Osteocyte (in vitro differentiated cells): Measurements from ENCODE around the gene ARHGAP24. TPM values are rescaled to one million over a fixed set of nuclear protein-coding genes. Genes with fewer than 3 reads are reported as not detected.

ENCODE experiments used
- DNase-seq: peaks from one replicate; pipeline ENCODE4 v3.0.0; 2021; ENCODE audit warnings: mixed read lengths; ENCODE audit not compliant: unreplicated experiment; ENCODE audit errors: extremely low spot score
- H3K27ac Mint-ChIP-seq: one replicate; pipeline ENCODE4 v1.8.0; 2021; ENCODE audit warnings: mild to moderate bottlenecking, mixed read lengths; ENCODE audit not compliant: unreplicated experiment
- H3K27me3 Mint-ChIP-seq: one replicate; pipeline ENCODE4 v1.8.0; 2021; ENCODE audit warnings: mixed read lengths; ENCODE audit not compliant: unreplicated experiment
- H3K36me3 Mint-ChIP-seq: one replicate; pipeline ENCODE4 v1.8.0; 2021; ENCODE audit warnings: mixed read lengths; ENCODE audit not compliant: unreplicated experiment
- H3K4me1 Mint-ChIP-seq: one replicate; pipeline ENCODE4 v1.8.0; 2021; ENCODE audit warnings: mixed read lengths; ENCODE audit not compliant: unreplicated experiment
- H3K4me3 Mint-ChIP-seq: one replicate; pipeline ENCODE4 v1.8.0; 2021; ENCODE audit warnings: mild to moderate bottlenecking, moderate library complexity, mixed read lengths; ENCODE audit not compliant: unreplicated experiment
- H3K9me3 Mint-ChIP-seq: one replicate; pipeline ENCODE4 v1.8.0; 2021; ENCODE audit warnings: mixed read lengths; ENCODE audit not compliant: unreplicated experiment
- total RNA-seq: library from RNA; stranded (reverse); gene quantifications from 2 replicates; pipeline ENCODE4 v1.2.1, GENCODE V29; 2021
- TF ChIP-seq, protein P1 (sequence below): fragments of 200-600 bp; sonication (generic); IDR thresholded peaks from 2 replicates; pipeline ENCODE4 v1.5.0; 2021; ENCODE audit warnings: antibody characterized with exemption, mild to moderate bottlenecking, moderate library complexity

The ARHGAP24 gene
- total RNA-seq, 1 donor from 2014 or later = 29.3 TPM

DNA sequence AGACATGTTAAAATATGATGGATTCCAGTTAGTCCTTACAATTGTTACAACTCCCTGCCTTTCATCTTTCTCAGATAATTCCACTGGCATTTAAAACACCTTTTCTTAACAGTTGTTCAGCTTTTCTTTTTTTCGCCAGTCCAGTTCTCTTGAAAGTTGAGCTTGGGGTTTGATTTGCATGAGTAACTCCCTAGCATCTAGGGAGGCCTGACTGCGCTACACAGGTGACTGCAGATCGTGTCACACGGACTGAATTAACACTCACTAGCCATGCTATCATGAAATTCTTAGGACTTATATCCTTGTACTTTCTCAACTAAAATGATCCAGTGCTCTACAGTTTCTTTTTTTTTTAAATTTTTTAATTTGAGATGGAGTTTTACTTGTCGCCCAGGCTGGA is 69.8 kb downstream of the ARHGAP24 start:
- Mint-ChIP-seq H3K27me3 (peaks cover 3% of the 10 kb centered on the region), H3K27ac (no peak overlapping the region), H3K9me3 (peaks cover 2% of the 10 kb centered on the region)

DNA sequence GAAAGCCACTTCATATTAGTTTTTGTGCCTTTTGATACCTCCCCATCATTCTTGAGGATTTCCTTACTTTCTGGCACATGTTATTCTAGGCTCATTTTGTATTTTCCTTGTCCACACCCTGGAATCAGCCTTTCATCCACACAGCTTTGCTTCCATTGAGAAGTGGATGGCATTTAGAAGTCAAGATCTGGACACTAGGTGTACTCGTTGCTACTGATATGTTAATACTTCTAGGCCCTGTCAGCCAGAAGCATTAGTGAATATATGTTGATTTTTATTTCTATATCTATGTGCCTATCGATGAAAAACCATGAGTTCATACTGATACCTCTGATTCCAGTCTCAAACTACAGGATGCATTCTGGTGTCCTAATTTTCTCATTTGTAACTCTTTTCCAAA is 73.2 kb downstream of the ARHGAP24 start:
- Mint-ChIP-seq H3K9me3 (peaks cover 10% of the 10 kb centered on the region), H3K27ac (no peak overlapping the region), H3K27me3 (peaks cover 9% of the 10 kb centered on the region), H3K4me1 (no peaks in the 10 kb centered on the region), H3K36me3 (no peaks in the 10 kb centered on the region), H3K4me3 (no peak overlapping the region)
- TF ChIP-seq, protein P1, sequence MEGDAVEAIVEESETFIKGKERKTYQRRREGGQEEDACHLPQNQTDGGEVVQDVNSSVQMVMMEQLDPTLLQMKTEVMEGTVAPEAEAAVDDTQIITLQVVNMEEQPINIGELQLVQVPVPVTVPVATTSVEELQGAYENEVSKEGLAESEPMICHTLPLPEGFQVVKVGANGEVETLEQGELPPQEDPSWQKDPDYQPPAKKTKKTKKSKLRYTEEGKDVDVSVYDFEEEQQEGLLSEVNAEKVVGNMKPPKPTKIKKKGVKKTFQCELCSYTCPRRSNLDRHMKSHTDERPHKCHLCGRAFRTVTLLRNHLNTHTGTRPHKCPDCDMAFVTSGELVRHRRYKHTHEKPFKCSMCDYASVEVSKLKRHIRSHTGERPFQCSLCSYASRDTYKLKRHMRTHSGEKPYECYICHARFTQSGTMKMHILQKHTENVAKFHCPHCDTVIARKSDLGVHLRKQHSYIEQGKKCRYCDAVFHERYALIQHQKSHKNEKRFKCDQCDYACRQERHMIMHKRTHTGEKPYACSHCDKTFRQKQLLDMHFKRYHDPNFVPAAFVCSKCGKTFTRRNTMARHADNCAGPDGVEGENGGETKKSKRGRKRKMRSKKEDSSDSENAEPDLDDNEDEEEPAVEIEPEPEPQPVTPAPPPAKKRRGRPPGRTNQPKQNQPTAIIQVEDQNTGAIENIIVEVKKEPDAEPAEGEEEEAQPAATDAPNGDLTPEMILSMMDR = peak; percentile 13
- DNase-seq = no peak

More for the DNA sequence above, 69.8 kb downstream of the ARHGAP24 start:
- no peaks in the 10 kb centered on the region for H3K36me3 Mint-ChIP-seq
- no peak overlapping the region for H3K4me3 Mint-ChIP-seq
- TF ChIP-seq, protein P1 = no peak
- DNase-seq = no peak
- H3K4me1 Mint-ChIP-seq = no peaks in the 10 kb centered on the region

DNA sequence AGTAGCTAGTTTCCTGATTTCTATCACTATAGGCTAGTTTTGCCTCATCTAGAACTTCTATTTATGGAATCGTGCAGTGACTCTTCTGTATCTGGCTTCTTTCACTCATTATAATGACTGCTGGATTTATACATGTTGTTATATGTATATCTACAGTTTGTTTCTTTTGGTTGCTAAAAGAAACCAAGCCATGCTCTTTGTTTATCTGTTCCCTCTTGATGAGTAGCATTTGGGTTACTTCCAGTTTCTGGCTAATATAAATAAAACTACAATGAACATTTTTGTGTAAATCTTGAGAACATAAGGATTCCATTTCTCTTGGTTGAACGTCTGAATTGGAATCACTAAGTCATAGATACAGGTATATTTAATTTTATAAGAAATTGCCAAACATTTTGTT is 73.9 kb downstream of the ARHGAP24 start:
- Mint-ChIP-seq H3K27me3 (peaks cover 7% of the 10 kb centered on the region), H3K27ac (no peak overlapping the region), H3K4me1 (no peaks in the 10 kb centered on the region), H3K4me3 (no peak overlapping the region), H3K36me3 (no peaks in the 10 kb centered on the region), H3K9me3 (peaks cover 10% of the 10 kb centered on the region)
- TF ChIP-seq, protein P1 = no peak
- DNase-seq = no peak

DNA sequence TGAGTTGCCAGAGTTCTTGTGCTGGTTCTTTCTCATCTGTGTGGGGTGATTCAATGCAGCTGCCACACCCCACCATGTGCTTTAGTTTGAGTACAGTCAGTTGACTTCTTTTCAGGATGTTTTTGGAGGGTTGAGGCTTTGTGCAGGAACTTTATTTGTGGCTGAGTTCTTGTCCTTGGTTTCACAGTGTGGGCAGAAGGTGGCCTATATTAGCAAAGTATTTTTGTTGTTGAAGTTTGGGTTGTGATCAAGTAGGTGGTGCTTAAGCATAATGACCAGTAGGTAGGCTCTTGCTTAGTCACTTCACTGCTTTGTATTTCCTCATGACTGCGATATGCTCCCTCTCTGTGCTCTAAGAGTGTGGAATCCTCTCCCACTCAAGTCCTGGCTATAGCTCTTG is 80.3 kb downstream of the ARHGAP24 start:
- Mint-ChIP-seq H3K27ac (no peak overlapping the region), H3K27me3 (peaks cover 15% of the 10 kb centered on the region), H3K36me3 (no peaks in the 10 kb centered on the region), H3K9me3 (peaks cover 15% of the 10 kb centered on the region), H3K4me3 (no peak overlapping the region), H3K4me1 (no peaks in the 10 kb centered on the region)
- DNase-seq = no peak
- TF ChIP-seq, protein P1 = no peak

DNA sequence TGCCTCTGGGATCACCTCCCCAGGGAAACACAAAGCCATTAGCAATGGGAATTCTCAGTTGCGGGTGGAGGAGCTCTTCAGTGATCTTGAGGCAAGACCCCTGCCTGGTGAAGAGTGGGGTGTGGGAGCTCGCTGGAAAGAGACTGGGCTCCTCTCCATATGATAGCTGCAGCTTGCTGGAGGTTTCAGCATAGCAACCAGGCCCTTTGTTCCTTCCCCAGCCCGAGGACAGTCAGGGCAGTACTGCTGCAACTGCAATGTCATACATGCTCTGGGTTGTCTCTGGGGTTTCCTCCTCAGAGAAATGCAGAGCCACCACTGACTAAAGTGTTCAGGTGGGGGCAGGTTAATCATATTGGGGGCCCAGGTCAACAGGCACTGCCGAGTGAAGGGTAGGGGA is 81.3 kb downstream of the ARHGAP24 start:
- no peaks in the 10 kb centered on the region for H3K36me3 Mint-ChIP-seq
- TF ChIP-seq, protein P1 = no peak
- no peak for DNase-seq
- peaks cover 22% of the 10 kb centered on the region for H3K27me3 Mint-ChIP-seq
- H3K4me3 Mint-ChIP-seq = no peak overlapping the region
- no peak overlapping the region for H3K27ac Mint-ChIP-seq
- H3K4me1 Mint-ChIP-seq = no peaks in the 10 kb centered on the region
- peaks cover 15% of the 10 kb centered on the region for H3K9me3 Mint-ChIP-seq
